Pons (tissue), 1 donor: Measurements from ENCODE around the gene ZNF493.

Source experiments
- DNase-seq: peaks from one replicate; pipeline ENCODE4 v3.0.0-alpha.2; 2016; ENCODE audit warnings: low spot score

The ZNF493 gene

DNA sequence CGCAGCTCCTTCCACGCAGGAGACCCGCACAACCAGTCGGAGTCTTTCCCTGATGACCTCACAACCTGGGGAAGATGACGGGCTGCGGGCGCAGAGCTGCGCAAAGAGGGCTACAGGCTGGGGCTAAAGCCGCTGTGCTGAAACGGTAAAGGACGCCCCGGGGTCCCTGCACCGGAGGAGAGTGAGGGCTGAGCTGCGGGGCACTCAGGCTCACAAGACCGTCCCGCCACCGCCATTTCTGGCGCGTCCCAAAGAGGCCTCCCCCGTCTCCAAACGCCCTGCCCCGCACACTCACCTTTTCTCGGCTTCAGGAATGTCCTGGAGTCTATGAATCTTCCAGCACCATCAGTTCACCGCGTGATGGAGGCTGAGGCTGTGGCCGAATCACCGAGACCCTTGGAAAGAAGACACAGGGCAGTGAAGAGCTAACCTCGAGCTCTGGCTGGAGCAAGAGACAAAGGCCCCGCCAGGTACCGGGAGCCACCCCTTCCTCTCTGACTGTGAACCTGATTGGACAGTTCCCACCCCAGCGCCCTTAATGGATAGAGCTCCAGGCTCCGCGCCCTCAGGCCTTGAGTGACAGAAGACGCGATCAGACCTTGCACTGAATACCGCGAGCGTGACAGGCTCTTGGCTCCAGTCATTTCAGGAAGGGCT is 66.6 kb downstream of the ZNF493 start:
- no peak for DNase-seq

DNA sequence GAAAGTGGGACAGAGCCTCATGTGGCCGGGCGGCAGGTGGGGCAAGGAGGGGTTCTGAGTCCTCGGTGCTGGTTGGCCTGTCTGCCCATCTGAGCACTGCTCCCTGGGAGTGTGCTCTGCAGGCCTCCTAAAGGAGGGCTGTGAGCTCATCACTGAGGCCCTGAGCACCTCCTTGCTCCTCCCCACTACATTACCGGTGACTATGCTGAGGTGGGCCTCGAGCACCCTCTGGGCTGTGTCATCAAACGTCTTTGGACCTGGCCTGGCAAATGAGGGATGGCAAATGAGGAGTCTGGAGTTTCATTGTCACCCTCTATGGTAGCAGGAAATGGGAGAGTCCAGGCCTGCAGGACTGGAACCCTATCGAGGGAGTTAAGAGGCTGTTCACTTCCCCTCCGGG is 69.7 kb downstream of the ZNF493 start:
- DNase-seq, result no peak

- no peak for DNase-seq
Measured at GRCh38 chr19:21468791-21469190, 71.9 kb downstream of the ZNF493 start.

GRCh38 chr19:21472507-21472906 is 75.6 kb downstream of the ZNF493 start:
- no peak for DNase-seq

DNA sequence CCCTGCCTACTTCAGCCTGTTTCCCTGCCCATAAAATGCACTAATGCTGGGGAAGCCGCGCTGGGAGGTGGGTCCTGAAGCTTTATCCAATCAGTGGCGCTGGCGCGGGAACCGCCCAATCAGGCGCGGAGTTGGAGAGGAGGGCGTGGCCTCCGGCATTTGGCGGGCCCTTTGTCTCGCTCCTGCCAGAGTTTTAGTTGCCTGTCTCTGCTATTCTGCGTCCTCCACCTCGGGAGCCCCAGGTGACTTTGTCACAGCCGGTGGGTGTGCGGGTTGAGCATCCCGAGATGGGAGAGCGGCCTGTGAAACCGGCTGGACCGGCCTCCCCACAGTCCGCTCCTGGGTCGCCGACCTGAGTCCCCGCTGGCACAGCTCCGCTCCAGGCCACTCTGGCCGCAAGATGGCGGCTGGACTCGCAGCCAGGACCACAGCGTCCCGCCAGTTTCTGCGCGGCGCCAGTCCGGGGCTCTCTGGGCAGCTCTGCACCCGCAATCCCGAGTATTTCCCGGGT is 77.8 kb downstream of the ZNF493 start:
- DNase-seq, result peak; percentile 57
